DMS153 treated with DMSO at 0.1 percent for 48 hours (cell line): ENCODE measurements around the gene CLEC20A.

Experiments used
- DNase-seq: peaks from one replicate; lab custom pipeline; 2025; ENCODE audit not compliant: unreplicated experiment; lab: John Stamatoyannopoulos, UW

CLEC20A gene

GRCh38 chr1:178500936-178501554 lies 4.3 kb upstream of the CLEC20A start:
- DNase-seq: no peak

- no peak for DNase-seq
Measured at GRCh38 chr1:178500091-178500770, 3.5 kb upstream of the CLEC20A start.

GRCh38 chr1:178498896-178499675 lies 2.3 kb upstream of the CLEC20A start:
- DNase-seq: no peak

- no peak for DNase-seq
Measured at GRCh38 chr1:178497903-178498478, 1.2 kb upstream of the CLEC20A start.

GRCh38 chr1:178495741-178496409 lies 889 bp downstream of the CLEC20A start:
- DNase-seq: no peak

GRCh38 chr1:178495158-178495557 lies 1.6 kb downstream of the CLEC20A start:
- DNase-seq: no peak

GRCh38 chr1:178494569-178494971 lies 2.2 kb downstream of the CLEC20A start:
- no peak for DNase-seq

- DNase-seq: no peak
Measured at GRCh38 chr1:178493301-178493741, 3.4 kb downstream of the CLEC20A start.

GRCh38 chr1:178492341-178492740 lies 4.4 kb downstream of the CLEC20A start:
- no peak for DNase-seq

GRCh38 chr1:178491721-178492120 lies 5.0 kb downstream of the CLEC20A start:
- DNase-seq: no peak

GRCh38 chr1:178490967-178491366 lies 5.8 kb downstream of the CLEC20A start:
- no peak for DNase-seq

- no peak for DNase-seq
Measured at GRCh38 chr1:178490136-178490535, 6.6 kb downstream of the CLEC20A start.

- DNase-seq: no peak
Measured at GRCh38 chr1:178489399-178489798, 7.4 kb downstream of the CLEC20A start.

- no peak for DNase-seq
Measured at GRCh38 chr1:178488393-178488792, 8.4 kb downstream of the CLEC20A start.

- DNase-seq: no peak
Measured at GRCh38 chr1:178487070-178487615, 9.6 kb downstream of the CLEC20A start.

GRCh38 chr1:178486100-178487069 lies 10.4 kb downstream of the CLEC20A start:
- no peak for DNase-seq

GRCh38 chr1:178485541-178485981 lies 11.2 kb downstream of the CLEC20A start:
- DNase-seq: no peak

GRCh38 chr1:178484698-178485225 lies 12.0 kb downstream of the CLEC20A start:
- no peak for DNase-seq

GRCh38 chr1:178483251-178483957 lies 13.4 kb downstream of the CLEC20A start:
- no peak for DNase-seq
